CD14-positive monocyte (primary cell): ENCODE measurements around the gene VRK3. TPM values are rescaled to one million over a fixed set of nuclear protein-coding genes. Genes with fewer than 3 reads are reported as not detected.
"Not testable (repeated sequence)": the region's sequence is repeated elsewhere in the genome, so short reads cannot be mapped to it uniquely, and the experiment has no call there.

Experiments
- DNase-seq, 3 donors: peaks; one replicate each; pipeline ENCODE4 v3.0.0-alpha.2; 2011 to 2022
- H2AFZ ChIP-seq: 2 replicates; pipeline ENCODE4 v1.6.0; 2012; ENCODE audit warnings: mild to moderate bottlenecking, low read depth, low read length, inconsistent platforms; ENCODE audit not compliant: insufficient read depth, poor library complexity, severe bottlenecking
- H3K27ac ChIP-seq, 2 donors: 1 replicate in 1 of 2; 2 replicates in 1 of 2; pipeline ENCODE4 v1.5.1; 2012 to 2013; ENCODE audit warnings: low read length in 2 of 2, control low read depth in 1 of 2, inconsistent platforms in 1 of 2, low read depth in 1 of 2, mild to moderate bottlenecking in 1 of 2
- H3K27me3 ChIP-seq, 2 donors: one replicate each; pipeline versions ENCODE4 v1.6.0 to v1.6.1; 2011 to 2013; ENCODE audit warnings: low read length in 2 of 2; ENCODE audit not compliant: control insufficient read depth in 2 of 2, insufficient read depth in 2 of 2
- H3K36me3 ChIP-seq, 2 donors: replicated peaks in 1 of 2; 1 replicate in 1 of 2; 2 replicates in 1 of 2; pipeline versions ENCODE4 v1.5.1 to v1.6.1; 2012 to 2013; ENCODE audit warnings: low read length in 2 of 2, control low read depth in 1 of 2, inconsistent platforms in 1 of 2, mild to moderate bottlenecking in 1 of 2; ENCODE audit not compliant: insufficient read depth in 2 of 2, control insufficient read depth in 1 of 2
- H3K4me1 ChIP-seq, 2 donors: 1 replicate in 1 of 2; 2 replicates in 1 of 2; pipeline versions ENCODE4 v1.5.1 to v1.6.1; 2012 to 2013; ENCODE audit warnings: low read length in 2 of 2, control low read depth in 1 of 2, inconsistent platforms in 1 of 2, mild to moderate bottlenecking in 1 of 2, moderate library complexity in 1 of 2; ENCODE audit not compliant: insufficient read depth in 2 of 2, control insufficient read depth in 1 of 2
- H3K4me2 ChIP-seq: replicated peaks from 2 replicates; pipeline ENCODE3; 2012; ENCODE audit warnings: low read length, moderate library complexity, mild to moderate bottlenecking; ENCODE audit not compliant: poor library complexity, severe bottlenecking; ENCODE audit errors: extremely low read depth
- H3K4me3 ChIP-seq, 3 experiments: fragments of 200-600 bp in 1 of 3; sonication (generic) in 1 of 3; replicated peaks in 1 of 3; 1 replicate in 2 of 3; 2 replicates in 1 of 3; pipeline ENCODE4 v1.5.1; 2011 to 2013; ENCODE audit warnings: low read length in 3 of 3, mild to moderate bottlenecking in 3 of 3, control low read depth in 2 of 3, low read depth in 2 of 3, inconsistent platforms in 1 of 3, moderate library complexity in 1 of 3
- H3K79me2 ChIP-seq: 2 replicates; pipeline ENCODE4 v1.6.0; 2012; ENCODE audit warnings: mild to moderate bottlenecking, control low read depth, inconsistent platforms, low read length, moderate library complexity; ENCODE audit not compliant: insufficient read depth
- H3K9ac ChIP-seq: 2 replicates; pipeline ENCODE4 v1.6.0; 2017; ENCODE audit warnings: low read length, mild to moderate bottlenecking; ENCODE audit not compliant: insufficient read depth, poor library complexity, severe bottlenecking
- H3K9me3 ChIP-seq, 2 donors: replicated peaks in 1 of 2; 1 replicate in 1 of 2; 2 replicates in 1 of 2; pipeline versions ENCODE4 v1.5.1 to v1.6.1; 2012 to 2013; ENCODE audit warnings: low read length in 2 of 2, control low read depth in 1 of 2; ENCODE audit not compliant: control insufficient read depth in 1 of 2, insufficient read depth in 1 of 2
- H4K20me1 ChIP-seq: 2 replicates; pipeline ENCODE4 v1.6.0; 2012; ENCODE audit warnings: mild to moderate bottlenecking, low read length, control low read depth, moderate library complexity; ENCODE audit not compliant: insufficient read depth
- H3K27ac Mint-ChIP-seq, 7 donors: one replicate each; pipeline ENCODE4 v1.8.0; 2020; ENCODE audit warnings: mild to moderate bottlenecking in 7 of 7, mixed read lengths in 7 of 7, moderate library complexity in 6 of 7, inconsistent platforms in 2 of 7
- H3K27me3 Mint-ChIP-seq, 3 donors: one replicate each; pipeline ENCODE4 v1.8.0; 2021 to 2022; ENCODE audit warnings: low read depth in 3 of 3, mild to moderate bottlenecking in 3 of 3, mixed read lengths in 3 of 3, moderate library complexity in 3 of 3, inconsistent platforms in 1 of 3
- H3K36me3 Mint-ChIP-seq, 2 donors: one replicate each; pipeline ENCODE4 v1.8.0; 2020; ENCODE audit warnings: mixed read lengths in 2 of 2, inconsistent platforms in 1 of 2, mild to moderate bottlenecking in 1 of 2
- H3K4me1 Mint-ChIP-seq: one replicate; pipeline ENCODE4 v1.8.0; 2020; ENCODE audit warnings: mild to moderate bottlenecking, mixed read lengths
- H3K4me3 Mint-ChIP-seq, 2 donors: one replicate each; pipeline ENCODE4 v1.8.0; 2020; ENCODE audit warnings: mild to moderate bottlenecking in 2 of 2, mixed read lengths in 2 of 2, moderate library complexity in 1 of 2
- H3K9me3 Mint-ChIP-seq, 7 donors: one replicate each; pipeline ENCODE4 v1.8.0; 2020 to 2022; ENCODE audit warnings: mixed read lengths in 7 of 7, mild to moderate bottlenecking in 6 of 7, moderate library complexity in 6 of 7, inconsistent platforms in 2 of 7
- WGBS: methylation state at CpG from one replicate; pipeline ENCODE4 v1.1.5; 2013; ENCODE audit warnings: missing lambda C conversion rate; ENCODE audit not compliant: insufficient coverage; 5-methylcytosine and 5-hydroxymethylcytosine counted together
- intact Hi-C, 2 donors: fragments of 100-400 bp; cut with micrococcal nuclease; formaldehyde crosslinking; loops; one replicate each; pipeline versions ENCODE4 v1.15.0 to v1.15.1; 2023
- polyA plus RNA-seq, 3 donors: library from polyadenylated mRNA; depleted of rRNA in 1 of 3; unstranded in 2 of 3; stranded (reverse) in 1 of 3; fragments of 300-500 nt in 2 of 3; fragments of >200 nt in 1 of 3; fragmentation: Illumina TruSeq in 2 of 3; gene quantifications; 1 replicate in 2 of 3; 2 replicates in 1 of 3; pipeline ENCODE4 v1.2.3, GENCODE V29; 2012 to 2021
- TF ChIP-seq, protein P1 (sequence below): fragments of 200-600 bp; IDR thresholded peaks from one replicate; pipeline ENCODE4 v1.8.0; 2022; ENCODE audit warnings: antibody characterized with exemption, mild to moderate bottlenecking

Gene VRK3
- polyA plus RNA-seq, 3 donors: 42.8 to 47.3 (median 46.8) TPM

DNA sequence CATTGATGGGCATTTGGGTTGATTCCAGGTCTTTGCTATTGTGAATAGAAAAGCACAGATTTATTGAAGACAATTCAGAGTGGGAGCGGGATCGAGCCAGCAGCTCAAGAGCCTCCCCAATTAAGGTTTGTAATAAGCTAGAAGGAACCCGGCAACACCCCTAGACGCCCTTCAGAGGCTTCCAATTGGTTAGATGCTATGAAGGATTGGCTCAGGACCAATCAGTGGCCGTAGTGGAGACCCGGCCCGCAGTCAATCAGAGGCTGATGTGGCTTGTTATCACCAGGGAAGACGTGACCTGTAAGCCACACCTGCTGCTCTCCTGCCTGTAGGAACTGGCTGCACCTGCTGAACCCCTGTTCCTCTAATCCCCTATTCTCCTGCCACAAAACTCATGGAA lies 78.8 kb downstream of the VRK3 start:
- no peak overlapping the region for H3K4me3 Mint-ChIP-seq
- peaks cover 20 to 26% of the 10 kb centered on the region in 2 donors for H3K4me1 ChIP-seq
- intact Hi-C loops: no loop called here
- WGBS: 94% methylated on average over 6 of the region's 8 CpGs
- H3K9ac ChIP-seq: no peak overlapping the region
- peak overlapping the region in 1 of 7 donors; percentile 66 for H3K27ac Mint-ChIP-seq
- peaks cover 0 to 7% (median 0%) of the 10 kb centered on the region in 7 donors for H3K9me3 Mint-ChIP-seq
- H3K9me3 ChIP-seq: no peaks in the 10 kb centered on the region
- peaks cover 36% of the 10 kb centered on the region for H3K4me1 Mint-ChIP-seq
- H3K4me3 ChIP-seq: no peak overlapping the region
- TF ChIP-seq, protein P1, sequence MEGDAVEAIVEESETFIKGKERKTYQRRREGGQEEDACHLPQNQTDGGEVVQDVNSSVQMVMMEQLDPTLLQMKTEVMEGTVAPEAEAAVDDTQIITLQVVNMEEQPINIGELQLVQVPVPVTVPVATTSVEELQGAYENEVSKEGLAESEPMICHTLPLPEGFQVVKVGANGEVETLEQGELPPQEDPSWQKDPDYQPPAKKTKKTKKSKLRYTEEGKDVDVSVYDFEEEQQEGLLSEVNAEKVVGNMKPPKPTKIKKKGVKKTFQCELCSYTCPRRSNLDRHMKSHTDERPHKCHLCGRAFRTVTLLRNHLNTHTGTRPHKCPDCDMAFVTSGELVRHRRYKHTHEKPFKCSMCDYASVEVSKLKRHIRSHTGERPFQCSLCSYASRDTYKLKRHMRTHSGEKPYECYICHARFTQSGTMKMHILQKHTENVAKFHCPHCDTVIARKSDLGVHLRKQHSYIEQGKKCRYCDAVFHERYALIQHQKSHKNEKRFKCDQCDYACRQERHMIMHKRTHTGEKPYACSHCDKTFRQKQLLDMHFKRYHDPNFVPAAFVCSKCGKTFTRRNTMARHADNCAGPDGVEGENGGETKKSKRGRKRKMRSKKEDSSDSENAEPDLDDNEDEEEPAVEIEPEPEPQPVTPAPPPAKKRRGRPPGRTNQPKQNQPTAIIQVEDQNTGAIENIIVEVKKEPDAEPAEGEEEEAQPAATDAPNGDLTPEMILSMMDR: no peak
- H3K79me2 ChIP-seq: no peaks in the 10 kb centered on the region
- H3K36me3 ChIP-seq: no peaks in the 10 kb centered on the region
- H3K36me3 Mint-ChIP-seq: no peaks in the 10 kb centered on the region
- H2AFZ ChIP-seq: no peak overlapping the region
- no peaks in the 10 kb centered on the region for H4K20me1 ChIP-seq
- no peak for DNase-seq
- no peaks in the 10 kb centered on the region for H3K27me3 ChIP-seq
- no peak overlapping the region for H3K27ac ChIP-seq
- H3K27me3 Mint-ChIP-seq: peaks cover 7 to 19% (median 18%) of the 10 kb centered on the region in 3 donors
- H3K4me2 ChIP-seq: no peak overlapping the region

DNA sequence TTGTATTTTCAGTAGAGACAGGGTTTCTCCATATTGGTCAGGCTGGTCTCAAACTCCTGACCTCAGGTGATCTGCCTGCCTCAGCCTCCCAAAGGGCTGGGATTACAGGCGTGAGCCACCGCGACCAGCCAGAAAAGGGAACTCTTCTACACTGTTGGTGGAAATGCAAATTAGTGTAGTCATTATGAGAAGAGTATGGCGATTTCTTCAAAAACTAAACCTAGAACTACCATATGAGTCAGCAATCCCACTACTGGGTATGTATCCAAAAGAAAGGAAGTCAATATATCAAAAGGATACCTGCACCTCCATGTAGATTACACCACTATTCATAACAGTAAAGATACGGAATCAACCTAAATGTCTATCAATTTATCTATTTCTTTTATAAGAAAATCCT lies 80.6 kb downstream of the VRK3 start:
- H2AFZ ChIP-seq, H3K9ac ChIP-seq, H3K79me2 ChIP-seq, H3K27me3 ChIP-seq, H3K36me3 ChIP-seq, H3K9me3 Mint-ChIP-seq, H4K20me1 ChIP-seq, H3K27ac ChIP-seq, H3K36me3 Mint-ChIP-seq, H3K9me3 ChIP-seq: not testable (repeated sequence)
- intact Hi-C loops: loop anchor here in 1 of 2 donors (2.0 kb wide), 1 partner anchor 24 kb away; no protein-coding TSS in a partner anchor
- H3K27me3 Mint-ChIP-seq: peaks cover 2 to 17% (median 13%) of the 10 kb centered on the region in 3 donors
- peak; percentile 49 to 68 (median 67) for DNase-seq
- H3K4me1 Mint-ChIP-seq: peaks cover 26% of the 10 kb centered on the region
- no CpG with 5 or more reads among the region's 5 CpGs for whole genome bisulfite sequencing
- peak overlapping the region; percentile 42 to 87 (median 74) for H3K27ac Mint-ChIP-seq
- Histone ChIP-seq H3K4me2 (peak overlapping the region; percentile 36), H3K4me3 (peak overlapping the region in 1 of 3 experiments; percentile 43), H3K4me1 (peaks cover 15 to 20% of the 10 kb centered on the region in 2 donors)
- H3K4me3 Mint-ChIP-seq: peak overlapping the region in 1 of 2 donors; percentile 24
